GM21423 (cell line): ENCODE data around the gene MEAF6.
"Not testable (repeated sequence)": the region's sequence is repeated elsewhere in the genome, so short reads cannot be mapped to it uniquely, and the experiment has no call there.

Experiments used
- ATAC-seq: cut with Tn5 transposase; IDR thresholded peaks from one replicate; pipeline ENCODE4 v1.9.1; 2021; ENCODE audit warnings: mild to moderate bottlenecking, moderate library complexity; ENCODE audit not compliant: unreplicated experiment

Gene MEAF6

DNA sequence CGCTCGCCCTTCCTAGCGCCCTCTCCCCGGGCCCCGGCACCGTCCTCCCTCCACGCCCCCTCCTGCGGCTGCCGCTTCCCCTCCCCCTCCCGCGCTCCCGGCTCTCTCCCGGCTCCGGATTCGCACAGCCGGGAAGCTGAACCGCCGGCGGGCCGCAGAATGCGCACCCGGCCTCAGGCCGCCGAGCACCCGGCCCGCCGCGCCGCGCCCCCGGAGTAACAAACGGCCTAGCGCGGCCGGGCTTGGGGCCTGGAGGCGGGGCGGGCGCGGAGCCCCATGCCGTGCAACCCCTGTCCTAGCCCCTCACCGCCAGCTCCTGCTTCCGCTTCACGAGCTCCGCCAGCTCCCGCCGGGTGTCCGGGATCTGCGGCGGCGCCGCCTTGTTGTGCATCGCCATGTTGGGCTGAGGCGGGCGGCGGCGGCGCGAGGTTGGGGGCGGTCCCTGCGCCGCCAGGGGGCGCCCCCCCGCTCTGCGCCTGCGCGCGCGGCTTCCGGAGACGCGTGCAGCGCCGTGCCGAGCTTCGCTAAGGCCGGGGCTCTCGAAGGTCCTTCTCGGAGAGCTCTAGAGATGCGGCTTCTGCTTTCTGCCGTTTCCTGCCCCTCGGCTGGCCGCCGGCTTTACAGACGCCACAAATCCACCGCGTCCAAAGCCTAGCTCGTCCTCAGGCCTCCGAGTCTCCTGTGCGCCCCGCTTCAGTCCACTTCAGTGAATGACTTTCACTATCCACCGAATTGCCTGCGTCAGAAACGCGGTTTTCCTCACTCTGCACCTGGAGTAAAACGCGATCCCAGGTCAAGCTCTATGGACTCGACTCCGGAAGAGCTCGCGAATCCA lies at the start of gene MEAF6:
TSS of gene MEAF6 (minus strand) at position 417 of the 835 bp plus-strand sequence. CDS start at position 397, 20 bp downstream.
- ATAC-seq = peak; percentile 88

DNA sequence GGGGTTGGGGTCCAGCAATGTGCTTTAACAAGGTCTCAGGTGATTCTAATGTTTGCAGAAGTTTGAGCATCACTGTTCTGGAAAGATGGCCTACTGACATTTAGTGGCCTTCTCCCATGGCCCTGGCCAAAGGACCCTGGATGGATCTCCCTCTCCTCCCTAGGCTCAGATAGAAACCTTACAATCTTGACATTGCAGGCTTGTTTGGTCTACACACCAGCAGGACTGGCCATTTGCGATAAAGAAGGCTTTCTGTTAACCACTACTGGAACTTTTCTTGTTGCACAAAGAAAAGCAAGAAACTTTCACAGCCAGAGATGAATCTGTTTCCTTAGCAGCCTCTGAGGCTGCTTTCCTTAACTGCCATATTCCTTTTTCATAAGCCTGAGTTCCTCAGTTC lies 48.4 kb upstream of the MEAF6 start:
- ATAC-seq = no peak

DNA sequence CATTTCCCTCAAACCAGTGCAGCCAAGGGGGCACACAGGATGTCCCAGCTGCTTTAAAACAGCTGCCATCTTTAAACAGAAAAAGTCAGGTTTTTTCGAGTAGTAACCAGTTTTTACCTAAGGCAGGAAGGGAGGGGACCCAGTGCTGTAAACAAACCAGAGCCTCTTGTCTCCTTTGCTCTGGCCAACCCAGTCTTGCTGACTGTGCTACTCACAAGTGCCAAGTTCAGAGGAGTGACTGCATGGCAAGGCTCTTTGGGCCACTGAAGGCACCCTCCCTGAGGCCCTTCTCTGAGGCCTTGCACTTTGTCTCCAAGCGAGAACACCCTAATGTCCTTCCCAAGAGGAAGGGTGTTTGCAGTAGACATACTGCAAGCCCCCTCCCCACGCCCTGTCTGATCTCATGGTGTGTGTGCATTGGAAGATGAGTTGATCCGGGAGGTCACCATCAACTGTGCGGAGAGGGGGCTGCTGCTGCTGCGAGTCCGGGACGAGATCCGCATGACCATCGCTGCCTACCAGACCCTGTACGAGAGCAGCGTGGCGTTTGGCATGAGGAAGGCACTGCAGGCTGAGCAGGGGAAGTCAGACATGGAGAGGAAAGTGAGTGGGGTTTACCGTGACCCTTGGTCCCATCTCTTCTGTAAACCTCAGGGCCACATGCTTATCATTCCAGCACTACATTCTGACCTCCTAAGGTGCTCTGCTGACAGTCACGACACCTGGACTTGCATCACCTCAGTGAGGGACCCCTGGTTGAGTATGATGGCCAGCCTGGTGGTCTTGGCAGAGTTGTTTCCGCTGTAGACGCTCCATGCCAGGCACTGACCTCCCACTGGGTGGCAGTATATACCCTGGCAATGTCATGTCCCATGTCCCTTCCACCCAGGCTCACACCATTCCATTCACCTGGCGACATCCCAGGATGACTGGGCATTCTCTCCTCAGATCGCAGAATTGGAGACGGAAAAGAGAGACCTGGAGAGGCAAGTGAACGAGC lies 46.9 kb upstream of the MEAF6 start:
- ATAC-seq = no peak

DNA sequence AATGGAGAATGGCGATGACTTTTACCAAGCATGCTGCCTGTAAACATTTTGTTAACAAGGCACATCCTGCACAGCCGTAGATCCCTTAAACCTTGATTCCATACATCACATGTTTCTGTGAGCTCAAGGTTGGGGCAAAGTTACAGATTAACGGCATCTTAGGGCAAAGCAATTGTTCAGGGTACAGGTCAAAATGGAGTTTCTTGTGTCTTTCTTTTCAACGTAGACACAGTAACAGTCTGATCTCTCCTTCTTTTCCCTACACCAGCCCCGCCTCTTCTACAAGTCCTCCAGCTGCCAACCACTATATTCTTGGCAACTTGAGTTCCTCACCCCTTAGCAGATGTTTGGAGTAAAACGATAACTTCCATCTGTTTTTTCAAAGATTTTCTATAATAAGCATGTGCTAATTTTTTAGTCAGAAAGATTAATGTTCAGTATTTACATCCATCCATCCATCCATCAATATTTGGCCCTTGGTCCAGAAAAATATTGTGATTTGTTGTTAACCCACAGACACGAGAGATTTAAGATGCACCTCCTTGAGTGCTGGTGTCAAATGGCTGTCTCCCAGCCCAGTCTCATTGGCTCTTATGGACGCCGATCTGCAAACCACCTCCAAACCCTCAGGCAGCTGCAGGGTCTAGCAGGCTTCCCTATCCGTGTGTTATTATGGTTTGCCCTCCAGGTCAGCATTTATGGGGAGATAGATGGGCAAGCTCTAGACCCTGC lies 46.0 kb upstream of the MEAF6 start:
- ATAC-seq = no peak

DNA sequence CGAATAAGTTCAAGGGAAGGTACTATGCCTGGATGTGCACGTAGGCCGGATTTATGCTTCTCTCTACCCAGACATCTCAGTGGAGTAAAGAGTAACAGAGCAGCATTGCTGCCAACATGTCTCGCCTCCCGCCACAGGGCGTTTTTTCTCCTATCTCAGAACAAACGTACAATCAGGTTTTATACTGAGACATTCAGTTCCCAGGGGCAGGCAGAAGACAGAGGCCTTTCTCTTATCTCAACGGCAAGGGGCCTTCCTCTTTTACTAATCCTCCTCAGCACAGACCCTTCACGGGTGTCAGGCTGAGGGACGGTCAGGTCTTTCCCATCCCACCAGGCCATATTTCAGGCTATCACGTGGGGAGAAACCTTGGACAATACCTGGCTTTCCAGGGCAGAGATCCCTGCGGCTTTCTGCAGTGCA lies 45.4 kb upstream of the MEAF6 start:
- not testable (repeated sequence) for ATAC-seq

DNA sequence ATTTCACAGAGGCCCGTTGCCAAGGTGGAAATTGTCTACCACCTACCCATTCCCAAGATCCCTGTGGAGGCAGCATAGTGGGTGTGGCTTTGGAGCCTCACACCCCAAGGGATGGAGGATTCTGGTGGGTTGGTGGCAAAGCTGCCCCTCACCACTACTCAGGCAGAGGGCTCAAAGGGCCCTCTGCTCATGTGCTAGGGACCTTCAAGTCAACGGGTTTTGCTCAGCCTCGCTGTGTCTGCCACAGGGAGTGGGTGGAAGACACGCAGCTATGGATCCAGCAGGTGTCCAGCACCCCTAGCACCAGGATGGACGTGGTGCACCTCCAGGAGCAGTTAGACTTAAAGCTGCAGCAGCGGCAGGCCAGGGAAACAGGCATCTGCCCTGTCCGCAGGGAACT lies 44.5 kb upstream of the MEAF6 start:
- ATAC-seq = no peak

DNA sequence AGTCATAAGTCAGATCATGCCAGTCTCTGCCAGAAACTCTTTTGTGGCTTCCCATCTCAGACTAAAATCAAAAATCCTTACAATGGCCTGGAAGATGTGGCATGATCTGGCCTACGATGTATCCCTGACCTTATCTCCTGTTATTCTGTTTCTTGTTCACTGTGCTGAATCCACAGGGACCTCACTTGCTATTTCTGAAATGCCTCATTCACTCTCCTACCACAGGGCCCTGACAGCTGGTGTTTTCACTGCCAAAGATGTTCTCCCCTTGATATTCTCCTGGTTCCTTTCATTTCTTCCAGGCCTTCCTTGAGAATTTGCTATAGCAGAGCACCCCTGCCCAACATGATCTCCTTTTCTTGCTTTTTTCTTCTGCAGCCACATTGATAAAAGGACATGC lies 43.8 kb upstream of the MEAF6 start:
- no peak for ATAC-seq

DNA sequence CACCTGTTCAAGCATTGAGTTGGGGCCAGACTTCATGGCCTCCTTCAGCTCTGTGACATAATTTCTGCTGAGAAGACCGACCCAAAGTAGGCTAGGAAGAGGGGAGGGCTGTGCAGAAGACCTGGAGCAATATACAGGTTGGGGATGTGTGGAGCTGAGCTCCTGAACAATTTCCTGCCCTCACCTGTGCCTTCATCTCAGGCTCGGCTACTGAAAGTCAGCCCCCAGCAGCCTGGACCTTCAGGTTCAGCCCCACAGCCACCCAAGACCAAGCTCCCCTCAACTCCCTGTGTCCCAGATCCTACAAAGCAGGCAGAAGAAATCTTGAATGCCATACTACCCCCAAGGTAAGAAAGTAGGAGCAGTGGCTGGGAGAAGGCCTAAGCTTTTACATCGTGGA lies 42.8 kb upstream of the MEAF6 start:
- ATAC-seq = no peak

DNA sequence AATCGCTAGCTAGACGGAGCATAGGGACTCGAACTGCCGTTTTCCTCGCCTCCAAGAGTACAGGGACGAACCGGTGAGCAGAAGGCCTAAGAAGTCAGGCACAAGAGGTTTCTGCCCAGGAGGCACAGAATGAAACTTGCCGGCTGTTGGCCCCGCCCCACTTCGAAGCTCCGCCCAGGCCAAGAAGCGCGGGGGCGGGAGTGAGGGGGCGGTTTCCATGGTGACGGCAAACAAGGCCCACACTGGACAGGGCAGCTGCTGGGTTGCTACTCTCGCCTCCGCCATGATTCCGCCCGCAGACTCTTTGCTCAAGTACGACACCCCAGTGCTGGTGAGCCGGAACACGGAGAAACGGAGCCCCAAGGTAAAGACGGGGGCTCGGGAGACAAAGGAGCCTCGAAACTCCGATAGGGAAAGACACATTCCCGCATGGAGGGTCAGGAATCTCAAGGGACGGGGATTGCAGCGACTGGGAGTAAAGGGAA lies 42.2 kb upstream of the MEAF6 start, which contains the start of gene DNALI1:
TSS of gene DNALI1 (plus strand) at position 229 of the 485 bp plus-strand sequence. CDS start at position 284, 55 bp downstream.
- ATAC-seq = no peak

DNA sequence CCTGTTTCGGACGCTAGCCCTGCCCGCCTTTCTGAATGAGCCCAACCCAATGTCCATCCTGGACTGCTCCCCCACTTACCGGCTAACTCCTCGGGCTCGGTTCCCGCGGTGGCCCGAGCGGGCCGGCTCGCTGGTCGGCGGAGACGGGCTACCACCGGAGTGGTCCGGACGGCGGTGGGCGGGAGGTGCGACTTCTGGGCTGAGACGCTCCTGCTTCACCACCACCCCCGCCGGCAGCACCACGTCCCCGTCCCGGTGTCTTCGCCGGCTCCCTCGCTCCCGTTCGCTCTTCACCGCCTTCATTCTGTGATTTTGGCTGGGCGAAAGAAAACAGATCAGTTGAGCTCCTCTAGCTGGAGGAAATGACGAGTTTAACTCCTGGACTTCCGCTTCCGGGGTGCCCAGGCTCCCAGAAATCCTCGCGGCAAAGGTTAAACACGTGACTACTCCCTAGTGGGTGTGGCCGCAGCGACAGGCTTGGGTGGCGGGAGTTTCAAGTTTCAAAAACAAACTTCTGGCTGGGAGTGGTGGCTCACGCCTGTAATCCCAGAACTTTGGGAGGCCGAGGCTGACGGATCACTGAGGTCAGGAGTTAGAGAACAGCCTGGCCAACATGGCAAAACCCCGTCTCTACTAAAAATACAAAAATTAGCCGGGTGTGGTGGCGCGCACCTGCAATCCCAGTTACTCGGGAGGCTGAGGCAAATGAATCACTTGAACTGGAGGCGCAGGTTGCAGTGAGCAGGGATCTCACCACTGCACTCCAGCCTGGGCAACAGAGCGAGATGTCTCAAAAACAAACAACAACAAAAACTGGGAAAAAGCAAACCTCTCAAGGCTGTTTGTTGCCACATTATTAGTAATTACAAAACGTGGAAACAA lies 39.6 kb upstream of the MEAF6 start, which contains the start of gene SNIP1:
TSS of gene SNIP1 (minus strand) at position 367 of the 882 bp plus-strand sequence. CDS start at position 303, 64 bp downstream.
- peak; percentile 84 for ATAC-seq

DNA sequence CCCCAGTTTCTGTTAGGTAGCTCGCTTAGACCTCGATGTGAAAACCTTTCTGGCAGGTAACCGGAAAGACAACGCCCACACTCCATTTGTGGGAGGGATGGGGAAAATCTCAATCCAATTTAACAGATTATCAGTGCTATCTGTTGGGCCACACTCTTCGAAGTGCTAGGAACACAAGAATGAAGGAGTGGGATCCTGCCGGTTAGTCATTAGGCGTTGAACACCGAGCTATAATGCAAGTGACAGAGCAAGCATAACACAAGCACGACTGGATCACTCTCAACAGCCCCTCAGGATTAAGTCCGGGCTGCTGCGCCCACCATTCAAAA lies 39.0 kb upstream of the MEAF6 start:
- no peak for ATAC-seq

DNA sequence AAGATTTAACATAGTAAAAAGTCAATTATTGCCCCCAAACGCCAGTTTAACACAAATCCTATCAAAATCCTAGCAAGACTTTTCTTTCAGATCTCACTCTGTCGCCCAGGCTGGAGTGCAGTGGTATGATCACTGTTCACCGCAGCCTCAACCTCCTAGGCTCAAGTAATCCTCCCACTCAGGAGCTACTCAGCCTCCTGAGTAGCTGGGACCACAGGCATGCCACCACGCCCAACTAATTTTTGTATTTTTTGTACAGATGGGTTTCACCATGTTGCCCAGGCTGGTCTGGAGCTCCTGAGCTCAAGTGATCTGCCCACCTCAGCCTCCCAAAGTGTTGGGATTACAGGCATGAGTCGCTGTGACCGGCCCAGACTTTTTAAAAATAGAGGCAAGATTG lies 34.8 kb upstream of the MEAF6 start:
- no peak for ATAC-seq

DNA sequence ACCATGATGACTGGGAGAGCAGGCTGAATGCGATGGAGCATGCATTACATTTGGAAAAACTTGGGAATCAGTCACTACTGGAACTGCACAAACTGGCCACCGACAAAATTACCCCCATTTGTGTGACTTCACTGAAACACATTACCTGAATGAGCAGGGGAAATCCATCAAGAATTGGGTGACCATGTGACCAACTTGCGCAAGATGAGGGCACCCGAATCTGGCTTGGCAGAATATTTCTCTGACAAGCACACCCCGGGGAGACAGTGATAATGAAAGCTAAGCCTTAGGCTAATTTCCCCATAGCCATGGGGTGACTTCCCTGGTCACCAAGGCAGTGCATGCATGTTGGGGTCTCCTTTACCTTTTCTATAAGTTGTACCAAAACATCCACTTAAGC lies 30.5 kb upstream of the MEAF6 start:
- no peak for ATAC-seq

DNA sequence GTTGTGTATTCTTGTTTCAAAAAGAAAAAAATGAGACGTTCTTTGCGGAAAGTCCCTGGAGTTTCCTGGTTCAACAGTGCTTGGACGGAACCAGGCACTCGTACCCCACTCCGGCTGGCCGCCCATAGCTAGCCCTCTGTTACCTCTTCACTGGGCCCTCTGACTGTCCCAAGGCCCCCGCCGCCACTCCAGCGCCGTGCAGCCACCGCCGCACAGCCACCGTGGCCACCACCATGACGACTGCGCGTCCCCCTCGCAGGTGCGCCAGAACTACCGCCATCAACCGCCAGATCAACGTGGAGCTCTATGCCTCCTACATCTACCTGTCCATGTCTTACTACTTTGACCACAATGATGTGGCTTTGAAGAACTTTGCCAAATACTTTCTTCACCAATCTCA lies 30.0 kb upstream of the MEAF6 start:
- ATAC-seq = no peak

DNA sequence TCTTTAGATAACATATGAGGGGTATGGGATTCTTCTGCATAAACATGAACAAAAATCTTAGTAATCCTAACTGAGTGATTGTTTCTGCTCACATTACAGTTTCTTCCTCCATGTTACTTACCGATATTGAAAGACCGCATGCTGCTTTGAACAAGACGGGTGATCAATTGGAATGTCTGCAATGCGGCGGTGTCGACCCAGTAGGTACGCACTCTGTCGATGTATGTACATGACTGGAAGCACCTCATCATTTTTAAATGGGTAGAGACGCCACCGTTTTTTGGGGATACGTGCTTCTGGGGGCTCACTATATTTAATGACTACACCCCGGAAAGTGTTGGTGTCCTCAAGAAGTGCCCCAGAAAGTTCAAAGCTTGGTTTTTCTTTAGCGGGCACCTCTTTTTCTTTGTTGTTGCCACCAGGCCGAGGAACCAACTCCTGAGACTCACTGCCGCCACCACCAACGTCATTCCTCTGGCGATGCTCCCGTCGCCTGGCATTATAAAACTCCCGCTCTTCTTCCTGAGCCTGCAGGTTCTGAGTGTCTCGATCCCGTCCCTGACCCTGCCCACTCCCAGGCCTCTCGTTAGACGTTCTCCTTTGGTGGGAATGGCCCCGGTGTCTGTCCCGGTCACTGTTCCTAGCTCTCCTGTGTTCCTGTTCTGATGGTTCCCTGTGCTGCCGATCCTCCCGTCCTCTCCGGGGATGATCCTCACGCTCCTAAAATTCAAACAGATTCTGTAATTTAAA lies 25.6 kb upstream of the MEAF6 start:
- ATAC-seq = no peak

DNA sequence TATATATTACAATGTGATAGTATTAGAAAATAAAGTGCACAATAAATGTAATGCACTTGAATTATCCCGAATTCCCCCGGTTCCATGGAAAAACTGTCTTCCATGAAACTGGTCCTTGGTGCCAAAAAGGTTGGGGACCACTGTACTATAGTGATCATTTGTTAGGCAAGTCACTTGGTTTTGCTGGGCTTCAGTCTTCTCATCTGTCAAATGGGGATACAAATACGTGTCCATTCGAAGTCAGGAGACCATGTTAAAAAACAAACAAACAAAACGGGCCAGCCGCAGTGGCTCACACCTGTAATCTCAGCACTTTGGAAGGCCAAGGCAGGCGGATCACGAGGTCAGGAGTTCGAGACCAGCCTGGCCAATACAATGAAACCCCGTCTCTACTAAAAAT lies 24.6 kb upstream of the MEAF6 start:
- not testable (repeated sequence) for ATAC-seq

DNA sequence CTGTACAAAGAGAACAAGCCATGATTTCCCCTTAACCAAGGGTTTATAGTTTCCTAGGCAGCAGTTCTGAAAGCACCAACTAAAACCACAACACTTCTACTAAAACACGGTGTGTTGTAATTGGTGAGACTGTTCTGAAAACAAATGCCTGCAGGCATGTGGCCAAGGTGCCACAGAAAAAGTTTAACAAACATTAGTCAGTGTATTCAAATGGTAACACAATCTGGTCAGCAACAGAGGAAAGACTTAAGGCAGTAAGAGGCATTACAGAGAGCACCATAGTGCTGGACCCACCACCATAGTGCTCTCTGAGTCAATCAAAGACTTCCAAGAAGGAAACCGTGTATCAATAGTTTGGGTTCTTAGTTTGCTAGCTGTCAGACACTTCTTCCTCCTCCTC lies 22.8 kb upstream of the MEAF6 start:
- no peak for ATAC-seq

DNA sequence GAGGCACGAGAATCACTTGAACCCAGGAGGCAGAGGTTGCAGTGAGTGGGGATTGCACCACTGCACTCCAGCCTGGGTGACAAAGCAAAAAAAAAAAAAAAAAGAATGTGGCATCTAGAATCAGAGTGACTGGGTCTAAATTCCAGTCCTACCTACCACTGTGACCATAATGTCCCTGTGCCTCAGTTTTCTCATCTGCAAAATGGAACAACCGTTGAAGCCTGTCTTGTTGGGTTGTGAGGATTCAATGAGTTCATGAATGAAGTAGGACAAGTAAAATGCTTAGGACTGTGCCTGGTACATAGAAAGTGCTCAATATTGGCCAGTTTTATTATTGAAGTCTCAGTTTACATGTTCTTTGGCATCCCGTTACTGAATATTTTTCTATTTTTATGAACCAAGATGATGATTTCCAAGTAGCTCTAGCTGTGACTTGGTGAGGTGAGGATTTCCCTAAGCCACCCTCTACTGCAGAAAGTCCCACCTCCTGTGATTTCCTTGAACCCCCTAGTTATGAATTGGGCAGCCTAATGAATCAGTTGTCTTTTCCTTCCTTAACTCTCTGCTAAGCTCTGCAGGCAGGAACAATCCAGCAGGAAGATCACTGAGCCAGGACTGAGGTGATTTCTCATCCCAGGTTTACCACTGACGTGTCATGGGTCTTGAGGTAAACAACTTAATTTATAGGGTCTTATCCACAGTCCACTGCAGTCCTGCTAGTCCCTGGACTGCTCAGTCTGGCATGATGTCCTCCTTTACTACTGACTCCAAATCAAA lies 18.9 kb upstream of the MEAF6 start:
- ATAC-seq = no peak
